ENCODE measurements around the gene FZD1.

Gene FZD1

GRCh38 chr7:91264924-91265681 is 870 bp downstream of the FZD1 start:
- DNase-seq = peak; percentile 52 to 67

DNA sequence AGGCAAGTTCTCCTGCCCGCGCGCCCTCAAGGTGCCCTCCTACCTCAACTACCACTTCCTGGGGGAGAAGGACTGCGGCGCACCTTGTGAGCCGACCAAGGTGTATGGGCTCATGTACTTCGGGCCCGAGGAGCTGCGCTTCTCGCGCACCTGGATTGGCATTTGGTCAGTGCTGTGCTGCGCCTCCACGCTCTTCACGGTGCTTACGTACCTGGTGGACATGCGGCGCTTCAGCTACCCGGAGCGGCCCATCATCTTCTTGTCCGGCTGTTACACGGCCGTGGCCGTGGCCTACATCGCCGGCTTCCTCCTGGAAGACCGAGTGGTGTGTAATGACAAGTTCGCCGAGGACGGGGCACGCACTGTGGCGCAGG is 1.4 kb downstream of the FZD1 start:
- DNase-seq = no peak

DNA sequence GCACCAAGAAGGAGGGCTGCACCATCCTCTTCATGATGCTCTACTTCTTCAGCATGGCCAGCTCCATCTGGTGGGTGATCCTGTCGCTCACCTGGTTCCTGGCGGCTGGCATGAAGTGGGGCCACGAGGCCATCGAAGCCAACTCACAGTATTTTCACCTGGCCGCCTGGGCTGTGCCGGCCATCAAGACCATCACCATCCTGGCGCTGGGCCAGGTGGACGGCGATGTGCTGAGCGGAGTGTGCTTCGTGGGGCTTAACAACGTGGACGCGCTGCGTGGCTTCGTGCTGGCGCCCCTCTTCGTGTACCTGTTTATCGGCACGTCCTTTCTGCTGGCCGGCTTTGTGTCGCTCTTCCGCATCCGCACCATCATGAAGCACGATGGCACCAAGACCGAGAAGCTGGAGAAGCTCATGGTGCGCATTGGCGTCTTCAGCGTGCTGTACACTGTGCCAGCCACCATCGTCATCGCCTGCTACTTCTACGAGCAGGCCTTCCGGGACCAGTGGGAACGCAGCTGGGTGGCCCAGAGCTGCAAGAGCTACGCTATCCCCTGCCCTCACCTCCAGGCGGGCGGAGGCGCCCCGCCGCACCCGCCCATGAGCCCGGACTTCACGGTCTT is 1.9 kb downstream of the FZD1 start:
- no peak for DNase-seq

DNA sequence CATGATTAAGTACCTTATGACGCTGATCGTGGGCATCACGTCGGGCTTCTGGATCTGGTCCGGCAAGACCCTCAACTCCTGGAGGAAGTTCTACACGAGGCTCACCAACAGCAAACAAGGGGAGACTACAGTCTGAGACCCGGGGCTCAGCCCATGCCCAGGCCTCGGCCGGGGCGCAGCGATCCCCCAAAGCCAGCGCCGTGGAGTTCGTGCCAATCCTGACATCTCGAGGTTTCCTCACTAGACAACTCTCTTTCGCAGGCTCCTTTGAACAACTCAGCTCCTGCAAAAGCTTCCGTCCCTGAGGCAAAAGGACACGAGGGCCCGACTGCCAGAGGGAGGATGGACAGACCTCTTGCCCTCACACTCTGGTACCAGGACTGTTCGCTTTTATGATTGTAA is 2.5 kb downstream of the FZD1 start:
- DNase-seq = no peak

DNA sequence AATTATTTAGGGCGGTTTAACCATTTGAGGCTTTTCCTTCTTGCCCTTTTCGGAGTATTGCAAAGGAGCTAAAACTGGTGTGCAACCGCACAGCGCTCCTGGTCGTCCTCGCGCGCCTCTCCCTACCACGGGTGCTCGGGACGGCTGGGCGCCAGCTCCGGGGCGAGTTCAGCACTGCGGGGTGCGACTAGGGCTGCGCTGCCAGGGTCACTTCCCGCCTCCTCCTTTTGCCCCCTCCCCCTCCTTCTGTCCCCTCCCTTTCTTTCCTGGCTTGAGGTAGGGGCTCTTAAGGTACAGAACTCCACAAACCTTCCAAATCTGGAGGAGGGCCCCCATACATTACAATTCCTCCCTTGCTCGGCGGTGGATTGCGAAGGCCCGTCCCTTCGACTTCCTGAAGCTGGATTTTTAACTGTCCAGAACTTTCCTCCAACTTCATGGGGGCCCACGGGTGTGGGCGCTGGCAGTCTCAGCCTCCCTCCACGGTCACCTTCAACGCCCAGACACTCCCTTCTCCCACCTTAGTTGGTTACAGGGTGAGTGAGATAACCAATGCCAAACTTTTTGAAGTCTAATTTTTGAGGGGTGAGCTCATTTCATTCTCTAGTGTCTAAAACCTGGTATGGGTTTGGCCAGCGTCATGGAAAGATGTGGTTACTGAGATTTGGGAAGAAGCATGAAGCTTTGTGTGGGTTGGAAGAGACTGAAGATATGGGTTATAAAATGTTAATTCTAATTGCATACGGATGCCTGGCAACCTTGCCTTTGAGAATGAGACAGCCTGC is 3.1 kb downstream of the FZD1 start:
- no peak for DNase-seq

DNA sequence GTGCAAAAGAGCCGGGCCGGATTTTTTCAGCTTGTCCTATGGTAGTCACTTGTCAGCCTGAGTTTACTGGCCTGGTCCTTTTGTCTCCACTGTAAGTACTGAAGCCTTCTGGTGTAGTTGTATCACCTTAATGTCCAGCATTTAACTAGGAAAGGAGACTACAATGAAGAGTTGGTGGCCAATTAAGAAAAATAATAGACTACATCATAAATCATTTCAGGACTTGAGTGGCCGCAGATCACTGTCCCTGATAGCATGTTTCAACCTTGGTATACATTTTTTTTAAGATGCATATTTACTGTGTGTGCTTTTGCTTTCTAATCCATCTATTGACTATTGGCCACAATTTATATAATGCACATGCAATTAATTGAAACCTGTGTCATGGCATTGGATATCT is 6.1 kb downstream of the FZD1 start:
- DNase-seq = no peak

GRCh38 chr7:91276909-91277308 is 12.7 kb downstream of the FZD1 start:
- DNase-seq = no peak

GRCh38 chr7:91280185-91280584 is 16.0 kb downstream of the FZD1 start:
- no peak for DNase-seq

DNA sequence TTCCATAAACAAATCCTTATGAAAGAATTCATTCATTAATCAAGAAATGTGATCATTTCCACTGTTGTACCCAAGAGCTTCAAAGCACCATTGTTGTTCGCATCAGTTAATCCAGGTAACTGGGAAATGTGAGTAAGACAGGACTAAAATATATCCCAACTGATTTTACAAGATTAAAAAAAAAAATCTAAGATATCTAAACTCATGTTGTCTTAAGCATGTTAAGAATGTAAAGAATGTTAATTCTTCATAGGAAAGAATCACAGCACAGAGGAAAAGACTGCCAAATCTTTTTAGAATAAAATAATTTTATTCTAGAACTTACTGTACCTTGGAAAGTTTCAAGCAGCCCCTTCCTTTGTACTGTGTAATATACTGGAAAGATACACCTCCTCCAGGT is 16.4 kb downstream of the FZD1 start:
- no peak for DNase-seq

- peak; percentile 23 to 48 for DNase-seq
Observed at GRCh38 chr7:91285696-91286355, 21.6 kb downstream of the FZD1 start.

GRCh38 chr7:91286432-91286831 is 22.2 kb downstream of the FZD1 start:
- DNase-seq = no peak

DNA sequence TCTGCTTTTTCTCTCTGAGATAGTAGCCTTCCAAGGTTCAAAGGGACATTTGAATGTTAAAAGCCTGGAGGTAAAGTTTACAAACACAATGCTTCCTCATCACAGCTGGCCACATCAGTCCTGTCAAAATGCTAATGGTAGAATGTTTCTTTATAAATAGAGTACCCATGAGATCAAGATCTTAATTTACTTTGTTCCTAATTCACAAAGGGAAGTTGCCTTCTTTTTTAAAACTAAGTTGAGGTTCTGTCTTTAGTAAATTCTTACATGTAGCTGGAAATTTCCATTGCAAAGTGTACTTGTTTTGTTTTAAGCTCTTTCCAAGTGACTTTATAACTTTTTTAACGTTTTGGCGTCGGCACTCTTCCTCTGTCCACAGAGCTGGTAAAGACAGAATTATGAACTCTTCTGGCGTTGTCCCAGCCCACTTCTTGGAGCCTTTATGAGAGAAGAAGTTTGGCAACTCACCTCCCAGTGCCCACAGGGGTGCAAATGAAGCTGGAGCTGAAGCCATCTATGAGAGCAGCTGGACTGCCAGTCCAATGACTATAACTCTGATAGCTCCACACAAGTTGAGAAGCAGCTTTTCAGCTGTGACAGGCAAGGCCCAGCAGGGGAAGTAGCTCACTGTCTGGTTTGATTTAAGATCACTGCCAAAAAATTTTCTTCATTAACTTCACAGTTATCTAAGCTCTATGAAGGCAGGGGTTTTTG is 23.3 kb downstream of the FZD1 start:
- DNase-seq = peak in 1 of 2 donors; percentile 52

DNA sequence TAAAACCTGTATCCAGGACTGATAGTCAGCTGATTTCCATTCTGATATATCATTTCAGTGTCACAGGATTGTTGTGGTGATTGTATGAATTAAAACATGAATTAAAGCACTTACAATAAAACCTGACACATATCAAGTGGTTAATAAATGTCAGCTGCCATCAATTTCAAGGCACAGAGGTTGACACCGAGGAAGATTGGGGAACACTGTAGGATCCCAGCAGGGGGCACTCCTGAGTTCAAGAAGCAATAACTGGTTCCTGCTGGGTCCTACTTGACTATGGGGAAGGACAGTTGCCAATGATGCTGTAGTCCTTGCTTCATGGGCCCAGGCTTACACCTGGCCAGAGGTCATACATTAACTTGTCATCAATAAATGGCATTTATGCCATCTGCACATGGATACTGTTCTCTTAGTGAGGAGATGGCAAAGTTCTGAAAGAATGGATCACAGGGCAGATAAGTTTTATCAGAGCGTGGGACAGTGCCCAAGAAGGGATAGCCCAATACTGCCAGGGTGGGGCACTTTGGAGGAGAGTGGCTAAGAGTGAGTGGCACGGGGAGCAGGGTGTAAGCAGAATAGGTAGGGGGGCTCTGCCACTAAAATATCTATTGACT is 24.1 kb downstream of the FZD1 start:
- peak; percentile 65 to 67 for DNase-seq

GRCh38 chr7:91289633-91290254 is 25.5 kb downstream of the FZD1 start:
- no peak for DNase-seq

GRCh38 chr7:91291302-91291701 is 27.1 kb downstream of the FZD1 start:
- no peak for DNase-seq

DNA sequence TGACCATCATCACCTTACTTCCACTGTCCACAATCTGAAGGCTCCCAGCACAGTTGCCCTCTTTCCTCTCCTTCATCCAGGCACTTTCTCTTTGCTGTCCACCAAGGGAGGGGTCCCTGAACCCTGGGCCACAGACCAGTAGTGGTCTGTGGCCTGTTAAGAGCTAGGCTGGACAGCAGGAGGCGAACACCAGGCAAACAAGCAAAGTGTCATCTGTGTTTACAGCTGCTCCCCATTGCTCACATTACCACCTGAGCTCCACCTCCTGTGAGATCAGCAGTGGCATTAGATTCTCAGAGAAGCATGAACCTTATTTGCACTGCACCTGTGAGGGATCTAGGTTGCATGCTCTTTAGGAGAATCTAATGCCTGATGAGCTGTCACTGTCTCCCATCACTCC is 27.7 kb downstream of the FZD1 start:
- no peak for DNase-seq

DNA sequence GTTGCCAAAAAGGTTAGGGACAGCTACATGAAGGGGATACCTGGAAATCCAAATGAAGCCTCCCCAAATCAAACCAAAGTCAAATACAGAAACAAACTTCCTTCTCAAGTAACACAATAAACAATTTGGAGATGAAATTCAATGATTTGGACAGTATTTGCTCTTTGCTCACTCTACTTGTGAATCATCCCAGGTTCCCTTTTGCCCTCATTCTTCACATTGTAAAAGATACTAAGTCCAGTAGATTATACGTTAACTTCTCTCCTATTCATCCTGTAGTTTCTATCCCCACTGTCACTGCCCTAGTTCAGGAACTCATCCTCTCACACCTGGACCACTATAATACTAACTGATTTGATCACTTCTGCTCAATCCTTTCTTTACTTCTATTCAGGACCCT is 28.3 kb downstream of the FZD1 start:
- no peak for DNase-seq

GRCh38 chr7:91293136-91293535 is 28.9 kb downstream of the FZD1 start:
- no peak for DNase-seq

GRCh38 chr7:91293840-91294239 is 29.6 kb downstream of the FZD1 start:
- DNase-seq = no peak

GRCh38 chr7:91294639-91295220 is 30.5 kb downstream of the FZD1 start:
- no peak for DNase-seq

DNA sequence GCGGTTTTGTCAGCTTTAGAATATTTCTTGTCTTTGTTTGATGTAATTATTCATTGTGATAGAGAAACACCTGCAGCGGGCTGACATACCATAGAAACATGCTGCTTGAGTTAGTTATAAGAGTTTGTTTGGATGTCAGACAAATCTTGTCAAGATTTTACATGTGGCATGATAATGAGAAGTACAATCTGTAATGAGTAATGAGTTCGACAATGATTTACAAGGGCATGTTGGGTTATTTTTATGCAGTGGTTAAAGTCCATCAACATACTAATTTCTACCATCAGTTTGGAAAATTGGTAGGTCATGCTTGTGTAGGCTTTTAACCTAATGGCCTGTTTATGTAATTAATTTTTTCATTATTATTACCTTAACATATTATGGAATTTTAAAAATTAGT is 31.3 kb downstream of the FZD1 start:
- no peak for DNase-seq
